SK-N-SH (cell line): ENCODE data around the gene RASSF3.

Experiments used
- EP300 ChIP-seq, 2 experiments: IDR thresholded peaks; 2 replicates each; pipeline versions ENCODE4 v1.4.0 to v1.6.1; 2012; ENCODE audit warnings: borderline replicate concordance in 1 of 2, low read depth in 1 of 2, low read length in 1 of 2
- RXRA ChIP-seq: IDR thresholded peaks from 2 replicates; pipeline ENCODE4 v1.4.0; 2012; ENCODE audit warnings: low read depth, mild to moderate bottlenecking, borderline replicate concordance
- TF ChIP-seq, protein P1 (sequence below): fragments of 200-600 bp; sonication (generic); IDR thresholded peaks from 2 replicates; pipeline ENCODE4 v1.6.1; 2017; ENCODE audit warnings: antibody characterized with exemption, mild to moderate bottlenecking, moderate library complexity

DNA sequence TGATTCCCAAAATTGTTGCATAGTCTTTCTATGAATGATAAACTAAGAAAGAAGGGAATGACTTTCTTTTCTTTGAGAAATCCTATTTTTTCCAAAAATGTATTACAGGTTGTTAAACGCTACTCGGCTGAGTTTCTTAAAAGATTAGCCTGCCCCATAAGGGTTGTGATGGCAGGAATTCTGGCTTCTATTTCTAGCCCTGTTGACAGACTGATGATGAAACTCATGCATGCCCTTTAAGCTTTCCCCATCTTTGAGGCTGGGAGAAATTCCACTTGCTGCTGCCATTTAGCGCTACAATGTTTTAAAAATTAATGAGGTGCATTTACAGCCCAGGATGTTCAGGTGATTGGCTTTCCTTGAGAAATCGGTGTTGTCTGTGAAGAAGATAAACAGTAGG is 33.2 kb upstream of the RASSF3 start:
- no peak for TF ChIP-seq EP300 (IDR thresholded peaks at IDR 0.05; ENCODE audit: borderline replicate concordance in 1 of 2, low read depth in 1 of 2, low read length in 1 of 2)
- no peak for TF ChIP-seq RXRA
- TF ChIP-seq, protein P1, sequence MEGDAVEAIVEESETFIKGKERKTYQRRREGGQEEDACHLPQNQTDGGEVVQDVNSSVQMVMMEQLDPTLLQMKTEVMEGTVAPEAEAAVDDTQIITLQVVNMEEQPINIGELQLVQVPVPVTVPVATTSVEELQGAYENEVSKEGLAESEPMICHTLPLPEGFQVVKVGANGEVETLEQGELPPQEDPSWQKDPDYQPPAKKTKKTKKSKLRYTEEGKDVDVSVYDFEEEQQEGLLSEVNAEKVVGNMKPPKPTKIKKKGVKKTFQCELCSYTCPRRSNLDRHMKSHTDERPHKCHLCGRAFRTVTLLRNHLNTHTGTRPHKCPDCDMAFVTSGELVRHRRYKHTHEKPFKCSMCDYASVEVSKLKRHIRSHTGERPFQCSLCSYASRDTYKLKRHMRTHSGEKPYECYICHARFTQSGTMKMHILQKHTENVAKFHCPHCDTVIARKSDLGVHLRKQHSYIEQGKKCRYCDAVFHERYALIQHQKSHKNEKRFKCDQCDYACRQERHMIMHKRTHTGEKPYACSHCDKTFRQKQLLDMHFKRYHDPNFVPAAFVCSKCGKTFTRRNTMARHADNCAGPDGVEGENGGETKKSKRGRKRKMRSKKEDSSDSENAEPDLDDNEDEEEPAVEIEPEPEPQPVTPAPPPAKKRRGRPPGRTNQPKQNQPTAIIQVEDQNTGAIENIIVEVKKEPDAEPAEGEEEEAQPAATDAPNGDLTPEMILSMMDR = no peak
